MM.1S (cell line): ENCODE measurements around the gene TMC8.

Experiments
- DNase-seq: peaks from one replicate; pipeline ENCODE4 v3.0.0-alpha.2; 2015
- H2AFZ ChIP-seq: fragments of 300-600 bp; sonication (generic); 2 replicates; pipeline ENCODE4 v1.6.0; 2016; ENCODE audit warnings: antibody characterized with exemption, low read length
- H3F3A ChIP-seq: fragments of 300-600 bp; sonication (generic); 2 replicates; pipeline ENCODE4 v1.6.1; 2016; ENCODE audit warnings: mild to moderate bottlenecking, antibody characterized with exemption, low read length, moderate library complexity, mixed read lengths; ENCODE audit not compliant: insufficient read depth
- H3K27ac ChIP-seq: fragments of 300-600 bp; sonication (generic); 2 replicates; pipeline ENCODE4 v1.5.1; 2016; ENCODE audit warnings: mild to moderate bottlenecking, low read length
- H3K27me3 ChIP-seq: fragments of 300-600 bp; sonication (generic); replicated peaks from 2 replicates; pipeline ENCODE4 v1.6.0; 2016; ENCODE audit warnings: low read length; ENCODE audit not compliant: insufficient read depth
- H3K36me3 ChIP-seq: fragments of 300-600 bp; sonication (generic); replicated peaks from 2 replicates; pipeline ENCODE4 v1.6.1; 2016; ENCODE audit warnings: mild to moderate bottlenecking, low read length, mixed read lengths; ENCODE audit not compliant: insufficient read depth
- H3K4me1 ChIP-seq: fragments of 300-600 bp; sonication (generic); 2 replicates; pipeline ENCODE4 v1.6.1; 2016; ENCODE audit warnings: low read length, mixed read lengths
- H3K4me2 ChIP-seq: fragments of 300-600 bp; sonication (generic); 2 replicates; pipeline ENCODE4 v1.6.0; 2016; ENCODE audit warnings: low read depth, low read length
- H3K4me3 ChIP-seq: fragments of 300-600 bp; sonication (generic); 2 replicates; pipeline ENCODE4 v1.5.1; 2016; ENCODE audit warnings: low read length, mixed read lengths
- H3K79me2 ChIP-seq: fragments of 300-600 bp; sonication (generic); 2 replicates; pipeline ENCODE4 v1.6.1; 2016; ENCODE audit warnings: mixed run types, low read length, mixed read lengths
- H3K9ac ChIP-seq: fragments of 300-600 bp; sonication (generic); 2 replicates; pipeline ENCODE4 v1.6.1; 2016; ENCODE audit warnings: low read length, mixed read lengths
- H3K9me2 ChIP-seq: fragments of 300-600 bp; sonication (generic); replicated peaks from 2 replicates; pipeline ENCODE4 v1.6.1; 2016; ENCODE audit warnings: mild to moderate bottlenecking, low read length, mixed read lengths; ENCODE audit not compliant: insufficient read depth
- H3K9me3 ChIP-seq: fragments of 300-600 bp; sonication (generic); replicated peaks from 2 replicates; pipeline ENCODE4 v1.6.1; 2016; ENCODE audit warnings: mild to moderate bottlenecking, low read length, mixed read lengths; ENCODE audit not compliant: insufficient read depth
- H4K20me1 ChIP-seq: fragments of 300-600 bp; sonication (generic); 2 replicates; pipeline ENCODE4 v1.6.1; 2016; ENCODE audit warnings: mild to moderate bottlenecking, low read length, moderate library complexity, mixed read lengths; ENCODE audit not compliant: insufficient read depth
- CTCF ChIP-seq: fragments of 300-600 bp; sonication (generic); IDR thresholded peaks from 2 replicates; pipeline ENCODE4 v1.5.1; 2016; ENCODE audit warnings: antibody characterized with exemption, low read length, mixed read lengths
- EZH2 ChIP-seq: fragments of 300-600 bp; sonication (generic); optimal IDR thresholded peaks from 2 replicates; pipeline ENCODE3; 2017; ENCODE audit warnings: low read depth, mild to moderate bottlenecking, antibody characterized with exemption, low read length, mixed read lengths
- EZH2phosphoT487 ChIP-seq: fragments of 300-600 bp; sonication (generic); IDR thresholded peaks from 2 replicates; pipeline ENCODE4 v1.6.1; 2018; ENCODE audit warnings: antibody characterized with exemption, low read length

Gene TMC8

GRCh38 chr17:78175643-78175981 lies 45.0 kb downstream of the TMC8 start:
- H3K4me1 ChIP-seq, result peaks cover 66% of the 10 kb centered on the region
- H3K27ac ChIP-seq, result no peak overlapping the region
- H3K9me2 ChIP-seq, result no peaks in the 10 kb centered on the region
- H3K4me2 ChIP-seq, result no peak overlapping the region
- peaks cover 4% of the 10 kb centered on the region; the same call in 1 of the 2 replicates for H3K36me3 ChIP-seq
- DNase-seq, result no peak
- no peak overlapping the region for H2AFZ ChIP-seq
- H3K9ac ChIP-seq, result no peak overlapping the region
- TF ChIP-seq EZH2, result no peak
- TF ChIP-seq EZH2phosphoT487, result no peak
- TF ChIP-seq CTCF, result no peak
- H3K9me3 ChIP-seq, result no peaks in the 10 kb centered on the region
- H3K79me2 ChIP-seq, result peaks cover 37% of the 10 kb centered on the region
- H3F3A ChIP-seq, result peaks cover 69% of the 10 kb centered on the region
- H3K4me3 ChIP-seq, result no peak overlapping the region
- H3K27me3 ChIP-seq, result no peaks in the 10 kb centered on the region
- no peaks in the 10 kb centered on the region for H4K20me1 ChIP-seq

- peak; percentile 73 for DNase-seq
- no peaks in the 10 kb centered on the region for H3K9me2 ChIP-seq
- H3K4me1 ChIP-seq, result peaks cover 64% of the 10 kb centered on the region
- no peak overlapping the region for H3K4me3 ChIP-seq
- no peaks in the 10 kb centered on the region for H3K27me3 ChIP-seq
- no peak overlapping the region for H2AFZ ChIP-seq
- no peaks in the 10 kb centered on the region for H4K20me1 ChIP-seq
- peaks cover 37% of the 10 kb centered on the region for H3K79me2 ChIP-seq
- no peak overlapping the region for H3K4me2 ChIP-seq
- peaks cover 64% of the 10 kb centered on the region for H3F3A ChIP-seq
- peak overlapping the region; percentile 11; the same call in 1 of the 2 replicates for H3K27ac ChIP-seq
- peaks cover 4% of the 10 kb centered on the region; the same call in 1 of the 2 replicates for H3K36me3 ChIP-seq
- H3K9me3 ChIP-seq, result no peaks in the 10 kb centered on the region
- no peak overlapping the region for H3K9ac ChIP-seq
- TF ChIP-seq CTCF, result peak; percentile 92
- no peak for TF ChIP-seq EZH2
These were observed 46.0 kb downstream of the TMC8 start for GRCh38 chr17:78176548-78177025.

GRCh38 chr17:78179372-78179771 lies 48.8 kb downstream of the TMC8 start:
- Histone ChIP-seq H3F3A (peaks cover 36% of the 10 kb centered on the region), H3K27ac (no peak overlapping the region), H3K9ac (no peak overlapping the region), H3K9me2 (no peaks in the 10 kb centered on the region), H3K4me2 (no peak overlapping the region), H4K20me1 (no peaks in the 10 kb centered on the region), H3K79me2 (peaks cover 57% of the 10 kb centered on the region), H3K36me3 (peaks cover 4% of the 10 kb centered on the region; the same call in 1 of the 2 replicates), H3K4me3 (no peak overlapping the region), H2AFZ (no peak overlapping the region), H3K4me1 (peaks cover 39% of the 10 kb centered on the region), H3K9me3 (no peaks in the 10 kb centered on the region), H3K27me3 (no peaks in the 10 kb centered on the region)
- TF ChIP-seq CTCF (no peak), EZH2 (no peak), EZH2phosphoT487 (no peak)
- no peak for DNase-seq
